MM.1S (cell line): ENCODE data around the gene TBRG4.

Source experiments
- DNase-seq: peaks from one replicate; pipeline ENCODE4 v3.0.0-alpha.2; 2015
- H2AFZ ChIP-seq: fragments of 300-600 bp; sonication (generic); 2 replicates; pipeline ENCODE4 v1.6.0; 2016; ENCODE audit warnings: antibody characterized with exemption, low read length
- H3F3A ChIP-seq: fragments of 300-600 bp; sonication (generic); 2 replicates; pipeline ENCODE4 v1.6.1; 2016; ENCODE audit warnings: mild to moderate bottlenecking, antibody characterized with exemption, low read length, moderate library complexity, mixed read lengths; ENCODE audit not compliant: insufficient read depth
- H3K27ac ChIP-seq: fragments of 300-600 bp; sonication (generic); 2 replicates; pipeline ENCODE4 v1.5.1; 2016; ENCODE audit warnings: mild to moderate bottlenecking, low read length
- H3K27me3 ChIP-seq: fragments of 300-600 bp; sonication (generic); replicated peaks from 2 replicates; pipeline ENCODE4 v1.6.0; 2016; ENCODE audit warnings: low read length; ENCODE audit not compliant: insufficient read depth
- H3K36me3 ChIP-seq: fragments of 300-600 bp; sonication (generic); replicated peaks from 2 replicates; pipeline ENCODE4 v1.6.1; 2016; ENCODE audit warnings: mild to moderate bottlenecking, low read length, mixed read lengths; ENCODE audit not compliant: insufficient read depth
- H3K4me1 ChIP-seq: fragments of 300-600 bp; sonication (generic); 2 replicates; pipeline ENCODE4 v1.6.1; 2016; ENCODE audit warnings: low read length, mixed read lengths
- H3K4me2 ChIP-seq: fragments of 300-600 bp; sonication (generic); 2 replicates; pipeline ENCODE4 v1.6.0; 2016; ENCODE audit warnings: low read depth, low read length
- H3K4me3 ChIP-seq: fragments of 300-600 bp; sonication (generic); 2 replicates; pipeline ENCODE4 v1.5.1; 2016; ENCODE audit warnings: low read length, mixed read lengths
- H3K79me2 ChIP-seq: fragments of 300-600 bp; sonication (generic); 2 replicates; pipeline ENCODE4 v1.6.1; 2016; ENCODE audit warnings: mixed run types, low read length, mixed read lengths
- H3K9ac ChIP-seq: fragments of 300-600 bp; sonication (generic); 2 replicates; pipeline ENCODE4 v1.6.1; 2016; ENCODE audit warnings: low read length, mixed read lengths
- H3K9me2 ChIP-seq: fragments of 300-600 bp; sonication (generic); replicated peaks from 2 replicates; pipeline ENCODE4 v1.6.1; 2016; ENCODE audit warnings: mild to moderate bottlenecking, low read length, mixed read lengths; ENCODE audit not compliant: insufficient read depth
- H3K9me3 ChIP-seq: fragments of 300-600 bp; sonication (generic); replicated peaks from 2 replicates; pipeline ENCODE4 v1.6.1; 2016; ENCODE audit warnings: mild to moderate bottlenecking, low read length, mixed read lengths; ENCODE audit not compliant: insufficient read depth
- H4K20me1 ChIP-seq: fragments of 300-600 bp; sonication (generic); 2 replicates; pipeline ENCODE4 v1.6.1; 2016; ENCODE audit warnings: mild to moderate bottlenecking, low read length, moderate library complexity, mixed read lengths; ENCODE audit not compliant: insufficient read depth
- CTCF ChIP-seq: fragments of 300-600 bp; sonication (generic); IDR thresholded peaks from 2 replicates; pipeline ENCODE4 v1.5.1; 2016; ENCODE audit warnings: antibody characterized with exemption, low read length, mixed read lengths
- EZH2 ChIP-seq: fragments of 300-600 bp; sonication (generic); optimal IDR thresholded peaks from 2 replicates; pipeline ENCODE3; 2017; ENCODE audit warnings: low read depth, mild to moderate bottlenecking, antibody characterized with exemption, low read length, mixed read lengths
- EZH2phosphoT487 ChIP-seq: fragments of 300-600 bp; sonication (generic); IDR thresholded peaks from 2 replicates; pipeline ENCODE4 v1.6.1; 2018; ENCODE audit warnings: antibody characterized with exemption, low read length

TBRG4 gene

DNA sequence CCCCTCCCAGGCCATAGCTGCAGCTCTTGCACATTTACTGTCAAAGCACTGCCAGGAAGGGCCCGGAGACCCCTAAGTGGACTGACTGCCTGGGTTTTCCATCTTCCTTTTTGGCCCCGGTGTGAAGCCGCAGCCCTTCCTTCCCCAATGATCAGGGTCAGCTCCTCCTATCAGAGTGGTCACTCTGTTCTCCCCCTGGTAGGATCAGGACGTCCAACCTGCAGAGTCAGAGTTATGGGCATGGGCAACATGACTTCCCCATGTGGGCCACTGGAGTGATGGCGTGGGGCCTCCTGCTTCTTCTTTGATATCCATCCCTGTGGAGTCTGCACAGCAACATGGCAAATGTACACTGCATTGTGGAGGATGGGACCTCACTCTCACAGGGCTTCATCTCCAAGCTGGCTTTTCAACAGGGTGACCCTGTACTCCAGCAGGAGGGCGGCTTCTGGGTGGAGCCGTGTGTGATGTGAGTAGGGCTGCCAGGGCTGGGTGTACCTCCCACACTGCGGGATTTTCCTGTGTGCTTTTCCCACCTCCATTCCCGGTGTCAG lies 39.7 kb upstream of the TBRG4 start:
- Histone ChIP-seq H3F3A (no peaks in the 10 kb centered on the region), H3K9me3 (no peaks in the 10 kb centered on the region), H3K9me2 (no peaks in the 10 kb centered on the region), H3K27me3 (no peaks in the 10 kb centered on the region), H3K4me3 (no peak overlapping the region), H3K4me2 (no peak overlapping the region), H3K36me3 (no peaks in the 10 kb centered on the region), H3K79me2 (no peaks in the 10 kb centered on the region), H3K27ac (no peak overlapping the region), H3K9ac (no peak overlapping the region), H2AFZ (no peak overlapping the region), H3K4me1 (no peaks in the 10 kb centered on the region), H4K20me1 (no peaks in the 10 kb centered on the region)
- TF ChIP-seq EZH2 (no peak), EZH2phosphoT487 (no peak), CTCF (no peak)
- no peak for DNase-seq

DNA sequence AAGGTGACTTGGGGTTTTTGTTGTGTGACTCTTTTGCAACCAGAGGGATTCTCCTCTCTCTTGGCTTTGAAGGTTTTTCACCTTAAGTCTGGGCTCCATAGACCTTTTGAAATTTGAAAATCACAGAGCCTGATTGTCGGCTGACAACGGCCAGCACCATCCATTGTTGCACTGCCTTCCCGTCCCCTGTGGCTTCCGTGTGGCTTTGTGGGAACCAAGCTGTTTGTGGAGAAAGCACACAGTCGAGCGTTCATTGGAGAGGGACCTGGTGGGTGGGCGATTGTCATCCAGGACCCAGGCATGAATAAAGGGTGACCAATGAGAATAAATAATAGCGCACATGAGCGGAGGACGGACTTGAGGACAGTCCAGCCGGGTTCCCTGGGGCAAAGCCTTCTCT lies 38.7 kb upstream of the TBRG4 start:
- H3K4me1 ChIP-seq: no peaks in the 10 kb centered on the region
- no peaks in the 10 kb centered on the region for H3K9me2 ChIP-seq
- no peaks in the 10 kb centered on the region for H3K27me3 ChIP-seq
- H3F3A ChIP-seq: no peaks in the 10 kb centered on the region
- no peaks in the 10 kb centered on the region for H3K36me3 ChIP-seq
- no peak overlapping the region for H3K4me3 ChIP-seq
- no peak for TF ChIP-seq CTCF
- no peaks in the 10 kb centered on the region for H3K79me2 ChIP-seq
- H3K9me3 ChIP-seq: no peaks in the 10 kb centered on the region
- no peak for DNase-seq
- H3K27ac ChIP-seq: no peak overlapping the region
- no peak overlapping the region for H2AFZ ChIP-seq
- no peak overlapping the region for H3K9ac ChIP-seq
- no peak overlapping the region for H3K4me2 ChIP-seq
- H4K20me1 ChIP-seq: no peaks in the 10 kb centered on the region

- no peak overlapping the region for H3K27ac ChIP-seq
- H3K4me2 ChIP-seq: no peak overlapping the region
- H4K20me1 ChIP-seq: no peaks in the 10 kb centered on the region
- no peaks in the 10 kb centered on the region for H3K4me1 ChIP-seq
- H3K9me3 ChIP-seq: no peaks in the 10 kb centered on the region
- H3F3A ChIP-seq: no peaks in the 10 kb centered on the region
- no peak overlapping the region for H3K9ac ChIP-seq
- no peak overlapping the region for H3K4me3 ChIP-seq
- TF ChIP-seq EZH2 (no peak), EZH2phosphoT487 (no peak), CTCF (no peak)
- H3K27me3 ChIP-seq: no peaks in the 10 kb centered on the region
- no peaks in the 10 kb centered on the region for H3K36me3 ChIP-seq
- H3K79me2 ChIP-seq: no peaks in the 10 kb centered on the region
- H3K9me2 ChIP-seq: no peaks in the 10 kb centered on the region
- H2AFZ ChIP-seq: no peak overlapping the region
- DNase-seq: no peak
These were observed 38.1 kb upstream of the TBRG4 start for GRCh38 chr7:45149606-45150005.

GRCh38 chr7:45148653-45148973 lies 37.1 kb upstream of the TBRG4 start:
- Histone ChIP-seq H3K9ac (no peak overlapping the region), H3K9me2 (no peaks in the 10 kb centered on the region), H3F3A (no peaks in the 10 kb centered on the region), H3K4me1 (no peaks in the 10 kb centered on the region), H3K27ac (no peak overlapping the region), H3K27me3 (no peaks in the 10 kb centered on the region), H3K79me2 (no peaks in the 10 kb centered on the region), H3K4me3 (no peak overlapping the region), H2AFZ (no peak overlapping the region), H3K4me2 (no peak overlapping the region), H3K36me3 (no peaks in the 10 kb centered on the region), H3K9me3 (no peaks in the 10 kb centered on the region), H4K20me1 (no peaks in the 10 kb centered on the region)
- DNase-seq: no peak
- no peak for TF ChIP-seq EZH2
- TF ChIP-seq CTCF: no peak
- TF ChIP-seq EZH2phosphoT487: no peak
